Body of pancreas (tissue), 4 donors: ENCODE data around the gene RPUSD1.

ENCODE experiments used
- POLR2A ChIP-seq, 3 donors: fragments of 450-650 bp; IDR thresholded peaks; one replicate each; pipeline ENCODE4 v1.6.1; 2016; ENCODE audit warnings: antibody characterized with exemption in 3 of 3, mild to moderate bottlenecking in 2 of 3
- TF ChIP-seq, protein P1 (sequence below), 7 experiments: fragments of 450-650 bp in 4 of 7; fragments of 200-600 bp in 3 of 7; sonication (generic) in 3 of 7; IDR thresholded peaks; one replicate each; pipeline ENCODE4 v1.5.1; 2016 to 2019; ENCODE audit warnings: antibody characterized with exemption in 7 of 7

DNA sequence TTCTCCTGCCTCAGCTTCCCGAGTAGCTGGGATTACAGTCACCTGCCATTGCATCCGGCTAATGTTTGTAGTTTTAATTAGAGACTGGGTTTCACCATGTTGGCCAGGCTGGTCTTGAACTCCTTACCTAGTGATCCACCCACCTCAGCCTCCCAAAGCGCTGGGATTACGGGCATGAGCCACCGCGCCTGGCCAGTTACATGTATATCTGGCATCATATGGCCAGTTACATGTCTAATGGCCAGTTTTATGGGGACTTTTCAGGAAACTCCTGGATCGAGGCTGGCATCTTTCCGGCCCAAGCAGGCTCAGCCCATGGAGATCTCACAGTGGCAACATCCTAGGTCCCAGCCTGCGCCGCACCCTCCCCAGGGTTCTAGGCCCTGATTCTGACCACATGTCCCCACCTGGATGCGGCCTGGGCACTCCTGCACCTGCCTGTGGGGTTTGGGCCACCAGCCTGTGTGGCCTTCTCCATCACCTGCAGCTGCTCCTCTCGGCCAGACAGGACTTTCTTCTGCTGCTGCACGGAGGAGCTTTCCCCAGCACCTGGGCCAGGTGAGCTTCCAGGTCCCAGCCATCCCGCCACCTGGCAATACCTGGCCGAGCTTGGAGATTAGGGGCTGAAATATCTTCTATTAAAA is 46.1 kb downstream of the RPUSD1 start:
- TF ChIP-seq, protein P1, sequence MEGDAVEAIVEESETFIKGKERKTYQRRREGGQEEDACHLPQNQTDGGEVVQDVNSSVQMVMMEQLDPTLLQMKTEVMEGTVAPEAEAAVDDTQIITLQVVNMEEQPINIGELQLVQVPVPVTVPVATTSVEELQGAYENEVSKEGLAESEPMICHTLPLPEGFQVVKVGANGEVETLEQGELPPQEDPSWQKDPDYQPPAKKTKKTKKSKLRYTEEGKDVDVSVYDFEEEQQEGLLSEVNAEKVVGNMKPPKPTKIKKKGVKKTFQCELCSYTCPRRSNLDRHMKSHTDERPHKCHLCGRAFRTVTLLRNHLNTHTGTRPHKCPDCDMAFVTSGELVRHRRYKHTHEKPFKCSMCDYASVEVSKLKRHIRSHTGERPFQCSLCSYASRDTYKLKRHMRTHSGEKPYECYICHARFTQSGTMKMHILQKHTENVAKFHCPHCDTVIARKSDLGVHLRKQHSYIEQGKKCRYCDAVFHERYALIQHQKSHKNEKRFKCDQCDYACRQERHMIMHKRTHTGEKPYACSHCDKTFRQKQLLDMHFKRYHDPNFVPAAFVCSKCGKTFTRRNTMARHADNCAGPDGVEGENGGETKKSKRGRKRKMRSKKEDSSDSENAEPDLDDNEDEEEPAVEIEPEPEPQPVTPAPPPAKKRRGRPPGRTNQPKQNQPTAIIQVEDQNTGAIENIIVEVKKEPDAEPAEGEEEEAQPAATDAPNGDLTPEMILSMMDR (IDR thresholded peaks at IDR 0.05): no peak
- TF ChIP-seq POLR2A (IDR thresholded peaks at IDR 0.05): no peak
